Hepatocyte (in vitro differentiated cells): Measurements from ENCODE around the gene UBE2L6. TPM values are rescaled to one million over a fixed set of nuclear protein-coding genes. Genes with fewer than 3 reads are reported as not detected.

Experiments
- DNase-seq: peaks from one replicate; pipeline ENCODE4 v3.0.0-alpha.2; 2016; ENCODE audit warnings: low spot score
- H2AFZ ChIP-seq: fragments of 200-600 bp; sonication (generic); 2 replicates; pipeline ENCODE4 v1.6.0; 2016; ENCODE audit warnings: antibody characterized with exemption, mild to moderate bottlenecking
- H3K27ac ChIP-seq: fragments of 200-600 bp; sonication (generic); 2 replicates; pipeline ENCODE4 v1.5.1; 2016; ENCODE audit warnings: mild to moderate bottlenecking
- H3K27me3 ChIP-seq: fragments of 200-600 bp; sonication (generic); 2 replicates; pipeline ENCODE4 v1.6.1; 2016
- H3K36me3 ChIP-seq: fragments of 200-600 bp; sonication (generic); replicated peaks from 2 replicates; pipeline ENCODE4 v1.5.1; 2016; ENCODE audit warnings: low read depth; ENCODE audit not compliant: insufficient read depth
- H3K4me1 ChIP-seq: fragments of 200-600 bp; sonication (generic); 2 replicates; pipeline ENCODE4 v1.5.1; 2016; ENCODE audit warnings: mild to moderate bottlenecking, moderate library complexity; ENCODE audit not compliant: insufficient read depth
- H3K4me2 ChIP-seq: fragments of 200-600 bp; sonication (generic); 2 replicates; pipeline ENCODE4 v1.6.0; 2016
- H3K4me3 ChIP-seq: fragments of 200-600 bp; sonication (generic); 2 replicates; pipeline ENCODE4 v1.5.1; 2016; ENCODE audit warnings: mild to moderate bottlenecking
- H3K79me2 ChIP-seq: fragments of 200-600 bp; sonication (generic); 2 replicates; pipeline ENCODE4 v1.6.0; 2017; ENCODE audit warnings: mild to moderate bottlenecking
- H3K9me2 ChIP-seq: fragments of 200-600 bp; sonication (generic); replicated peaks from 2 replicates; pipeline ENCODE4 v1.6.0; 2017; ENCODE audit warnings: mild to moderate bottlenecking; ENCODE audit not compliant: insufficient read depth
- H3K9me3 ChIP-seq: fragments of 200-600 bp; sonication (generic); 2 replicates; pipeline ENCODE4 v1.5.1; 2016; ENCODE audit warnings: low read depth, mild to moderate bottlenecking
- H4K20me1 ChIP-seq: fragments of 200-600 bp; sonication (generic); 2 replicates; pipeline ENCODE4 v1.6.0; 2016; ENCODE audit warnings: mild to moderate bottlenecking; ENCODE audit not compliant: insufficient read depth, poor library complexity, severe bottlenecking
- EZH2 ChIP-seq: fragments of 200-600 bp; sonication (generic); IDR thresholded peaks from 2 replicates; pipeline ENCODE4 v1.6.1; 2016; ENCODE audit warnings: antibody characterized with exemption, mild to moderate bottlenecking, borderline replicate concordance
- EZH2phosphoT487 ChIP-seq: fragments of 200-600 bp; sonication (generic); IDR thresholded peaks from one replicate; pipeline ENCODE4 v1.6.1; 2018; ENCODE audit warnings: antibody characterized with exemption, mild to moderate bottlenecking, low read depth, moderate library complexity; ENCODE audit not compliant: unreplicated experiment, severe bottlenecking
- WGBS: methylation state at CpG from one replicate; pipeline ENCODE4 v1.1.6; 2016; ENCODE audit warnings: low lambda C conversion rate; ENCODE audit errors: missing lambda C conversion rate; 5-methylcytosine and 5-hydroxymethylcytosine counted together
- polyA plus RNA-seq: library from polyadenylated mRNA; unstranded; fragments of >200 nt; fragmentation: Nextera tagmentation; extraction: Ambion mirVana; gene quantifications from 2 replicates; pipeline ENCODE4 v1.2.1, GENCODE V29; 2016
- total RNA-seq: library from RNA; depleted of rRNA; stranded (reverse); fragments of >200 nt; gene quantifications from 2 replicates; pipeline ENCODE4 v1.2.3, GENCODE V29; 2014
- TF ChIP-seq, protein P1 (sequence below): fragments of 200-600 bp; sonication (generic); IDR thresholded peaks from 2 replicates; pipeline ENCODE4 v1.5.1; 2016; ENCODE audit warnings: antibody characterized with exemption, mild to moderate bottlenecking; ENCODE audit not compliant: poor library complexity

Gene UBE2L6
- total and polyA plus RNA-seq, 2 experiments from 2014 or later, result 45.7 to 113 TPM

DNA sequence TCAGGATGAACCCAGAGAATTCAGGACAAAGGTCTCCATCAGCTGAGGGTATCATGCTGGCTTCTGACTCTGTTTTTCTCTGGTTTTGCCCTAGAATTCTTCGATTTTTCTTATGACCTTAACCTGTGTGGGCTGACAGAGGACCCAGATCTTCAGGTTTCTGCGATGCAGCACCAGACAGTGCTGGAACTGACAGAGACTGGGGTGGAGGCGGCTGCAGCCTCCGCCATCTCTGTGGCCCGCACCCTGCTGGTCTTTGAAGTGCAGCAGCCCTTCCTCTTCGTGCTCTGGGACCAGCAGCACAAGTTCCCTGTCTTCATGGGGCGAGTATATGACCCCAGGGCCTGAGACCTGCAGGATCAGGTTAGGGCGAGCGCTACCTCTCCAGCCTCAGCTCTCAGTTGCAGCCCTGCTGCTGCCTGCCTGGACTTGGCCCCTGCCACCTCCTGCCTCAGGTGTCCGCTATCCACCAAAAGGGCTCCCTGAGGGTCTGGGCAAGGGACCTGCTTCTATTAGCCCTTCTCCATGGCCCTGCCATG, 46.8 kb upstream of the UBE2L6 start:
- H3K4me2 ChIP-seq, result no peak overlapping the region
- H3K9me2 ChIP-seq, result no peaks in the 10 kb centered on the region
- TF ChIP-seq EZH2phosphoT487, result no peak
- no peak for TF ChIP-seq EZH2
- TF ChIP-seq, protein P1, sequence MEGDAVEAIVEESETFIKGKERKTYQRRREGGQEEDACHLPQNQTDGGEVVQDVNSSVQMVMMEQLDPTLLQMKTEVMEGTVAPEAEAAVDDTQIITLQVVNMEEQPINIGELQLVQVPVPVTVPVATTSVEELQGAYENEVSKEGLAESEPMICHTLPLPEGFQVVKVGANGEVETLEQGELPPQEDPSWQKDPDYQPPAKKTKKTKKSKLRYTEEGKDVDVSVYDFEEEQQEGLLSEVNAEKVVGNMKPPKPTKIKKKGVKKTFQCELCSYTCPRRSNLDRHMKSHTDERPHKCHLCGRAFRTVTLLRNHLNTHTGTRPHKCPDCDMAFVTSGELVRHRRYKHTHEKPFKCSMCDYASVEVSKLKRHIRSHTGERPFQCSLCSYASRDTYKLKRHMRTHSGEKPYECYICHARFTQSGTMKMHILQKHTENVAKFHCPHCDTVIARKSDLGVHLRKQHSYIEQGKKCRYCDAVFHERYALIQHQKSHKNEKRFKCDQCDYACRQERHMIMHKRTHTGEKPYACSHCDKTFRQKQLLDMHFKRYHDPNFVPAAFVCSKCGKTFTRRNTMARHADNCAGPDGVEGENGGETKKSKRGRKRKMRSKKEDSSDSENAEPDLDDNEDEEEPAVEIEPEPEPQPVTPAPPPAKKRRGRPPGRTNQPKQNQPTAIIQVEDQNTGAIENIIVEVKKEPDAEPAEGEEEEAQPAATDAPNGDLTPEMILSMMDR, result no peak
- no peaks in the 10 kb centered on the region for H3K79me2 ChIP-seq
- no peaks in the 10 kb centered on the region for H3K4me1 ChIP-seq
- H3K27ac ChIP-seq, result no peak overlapping the region
- H3K27me3 ChIP-seq, result no peaks in the 10 kb centered on the region
- 90% methylated on average over 10 of the region's 10 CpGs for WGBS
- H3K36me3 ChIP-seq, result no peaks in the 10 kb centered on the region
- H3K4me3 ChIP-seq, result no peak overlapping the region
- no peak overlapping the region for H2AFZ ChIP-seq
- H4K20me1 ChIP-seq, result no peaks in the 10 kb centered on the region
- no peak for DNase-seq
- H3K9me3 ChIP-seq, result no peaks in the 10 kb centered on the region

DNA sequence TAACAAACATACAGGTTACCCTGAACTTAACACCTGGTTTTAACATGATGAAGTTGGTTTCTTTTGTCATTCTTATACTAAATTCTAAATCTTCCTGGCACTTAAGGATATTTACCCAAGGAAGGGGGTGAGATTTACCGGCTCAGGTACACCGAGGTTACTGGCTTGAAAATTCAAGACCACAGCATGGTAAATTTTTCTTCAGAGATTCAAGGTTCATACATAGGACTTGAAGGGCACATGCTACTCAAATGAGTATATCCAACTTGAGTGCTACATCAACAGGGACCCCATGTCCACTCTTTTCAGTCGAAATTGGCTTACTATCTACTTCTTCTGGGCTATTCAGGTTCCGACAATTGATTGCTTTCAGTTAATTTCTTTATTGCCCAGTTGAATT, 42.7 kb upstream of the UBE2L6 start:
- TF ChIP-seq EZH2, result no peak
- TF ChIP-seq, protein P1, result no peak
- no peak for TF ChIP-seq EZH2phosphoT487
- DNase-seq, result no peak
- Histone ChIP-seq H3K27ac (no peak overlapping the region), H3K27me3 (no peaks in the 10 kb centered on the region), H3K79me2 (no peaks in the 10 kb centered on the region), H4K20me1 (no peaks in the 10 kb centered on the region), H3K36me3 (no peaks in the 10 kb centered on the region), H2AFZ (no peak overlapping the region), H3K4me1 (no peaks in the 10 kb centered on the region), H3K4me3 (no peak overlapping the region), H3K9me3 (no peaks in the 10 kb centered on the region), H3K4me2 (no peak overlapping the region), H3K9me2 (no peaks in the 10 kb centered on the region)
- 87% methylated on average over 4 of the region's 4 CpGs for whole genome bisulfite sequencing

DNA sequence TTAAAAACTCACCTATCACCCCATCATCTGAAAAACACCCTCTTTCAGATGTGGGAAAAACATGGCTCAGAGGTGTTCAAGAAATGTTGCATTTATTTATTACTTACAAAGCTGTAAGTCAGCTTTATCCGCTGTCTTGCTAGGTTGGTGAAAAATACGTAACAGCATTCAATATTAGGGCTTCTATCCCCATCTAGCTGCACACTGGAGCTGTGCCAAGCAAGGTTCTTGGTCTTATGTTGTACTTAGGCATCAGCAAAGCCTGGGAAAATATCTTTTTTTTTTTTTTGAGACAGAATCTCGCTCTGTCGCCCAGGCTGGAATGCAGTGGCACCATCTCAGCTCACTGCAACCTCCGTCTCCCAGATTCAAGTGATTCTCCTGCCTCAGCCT, 37.6 kb upstream of the UBE2L6 start:
- Histone ChIP-seq H3K79me2 (no peaks in the 10 kb centered on the region), H3K4me3 (no peak overlapping the region), H3K4me1 (no peaks in the 10 kb centered on the region), H2AFZ (no peak overlapping the region), H3K9me3 (no peaks in the 10 kb centered on the region), H4K20me1 (no peaks in the 10 kb centered on the region), H3K9me2 (no peaks in the 10 kb centered on the region), H3K4me2 (no peak overlapping the region), H3K27me3 (no peaks in the 10 kb centered on the region), H3K27ac (no peak overlapping the region), H3K36me3 (no peaks in the 10 kb centered on the region)
- DNase-seq, result no peak
- TF ChIP-seq, protein P1, result no peak
- TF ChIP-seq EZH2 (no peak), EZH2phosphoT487 (no peak)
- 92% methylated on average over 4 of the region's 5 CpGs for WGBS
